ENCODE data around the gene CCDC71. TPM values are rescaled to one million over a fixed set of nuclear protein-coding genes. Genes with fewer than 3 reads are reported as not detected.
A peak's percentile ranks its signal among the peaks of the same experiment; 100 is the strongest.

Gene CCDC71
- polyA plus RNA-seq, 3 donors: 1.0 to 11.2 (median 1.2) TPM

- WGBS (ENCODE audit: insufficient coverage): 68% methylated on average over 6 of the region's 17 CpGs
- H3K27ac Mint-ChIP-seq: peak overlapping the region; percentile 78 to 92 (median 87)
- Histone ChIP-seq H3K27ac (ENCODE audit: low read depth in 1 of 2, low read length in 2 of 2) (peak overlapping the region; percentile 93 to 95), H3K9ac (ENCODE audit: insufficient read depth, low read length, poor library complexity, severe bottlenecking) (peak overlapping the region; percentile 97), H3K4me3 (replicated peaks in 1 of 3; ENCODE audit: low read depth in 2 of 3, low read length in 3 of 3) (peak overlapping the region; percentile 73 to 97 (median 91)), H3K9me3 (replicated peaks in 1 of 2; ENCODE audit: control insufficient read depth in 1 of 2, insufficient read depth in 1 of 2, low read length in 2 of 2) (no peaks in the 10 kb centered on the region), H2AFZ (ENCODE audit: insufficient read depth, low read depth, low read length, poor library complexity, severe bottlenecking) (peak overlapping the region; percentile 87), H3K79me2 (ENCODE audit: insufficient read depth, low read length) (peaks cover 27% of the 10 kb centered on the region), H3K4me2 (replicated peaks; ENCODE audit: extremely low read depth, low read length, poor library complexity, severe bottlenecking) (peak overlapping the region; percentile 87), H4K20me1 (ENCODE audit: insufficient read depth, low read length) (peaks cover 8% of the 10 kb centered on the region), H3K4me1 (ENCODE audit: control insufficient read depth in 1 of 2, insufficient read depth in 2 of 2, low read length in 2 of 2) (peaks cover 16 to 23% of the 10 kb centered on the region in 2 donors), H3K36me3 (replicated peaks in 1 of 2; ENCODE audit: control insufficient read depth in 1 of 2, insufficient read depth in 2 of 2, low read length in 2 of 2) (peaks cover 29 to 32% of the 10 kb centered on the region in 2 donors), H3K27me3 (ENCODE audit: control insufficient read depth in 2 of 2, insufficient read depth in 2 of 2, low read length in 2 of 2) (no peaks in the 10 kb centered on the region)
- no peaks in the 10 kb centered on the region for H3K27me3 Mint-ChIP-seq (ENCODE audit: low read depth in 3 of 3)
- peaks cover 21 to 26% of the 10 kb centered on the region in 2 donors for H3K36me3 Mint-ChIP-seq
- intact Hi-C loops (cut with micrococcal nuclease): no loop called here
- DNase-seq: no peak
- H3K9me3 Mint-ChIP-seq: peaks cover 0 to 2% (median 0%) of the 10 kb centered on the region in 7 donors
- peak overlapping the region; percentile 42 to 81 for H3K4me3 Mint-ChIP-seq
- peaks cover 11% of the 10 kb centered on the region for H3K4me1 Mint-ChIP-seq
- no peak for TF ChIP-seq CTCF (IDR thresholded peaks at IDR 0.05)
Measured at GRCh38 chr3:49121132-49121736, 44.9 kb downstream of the CCDC71 start.

DNA sequence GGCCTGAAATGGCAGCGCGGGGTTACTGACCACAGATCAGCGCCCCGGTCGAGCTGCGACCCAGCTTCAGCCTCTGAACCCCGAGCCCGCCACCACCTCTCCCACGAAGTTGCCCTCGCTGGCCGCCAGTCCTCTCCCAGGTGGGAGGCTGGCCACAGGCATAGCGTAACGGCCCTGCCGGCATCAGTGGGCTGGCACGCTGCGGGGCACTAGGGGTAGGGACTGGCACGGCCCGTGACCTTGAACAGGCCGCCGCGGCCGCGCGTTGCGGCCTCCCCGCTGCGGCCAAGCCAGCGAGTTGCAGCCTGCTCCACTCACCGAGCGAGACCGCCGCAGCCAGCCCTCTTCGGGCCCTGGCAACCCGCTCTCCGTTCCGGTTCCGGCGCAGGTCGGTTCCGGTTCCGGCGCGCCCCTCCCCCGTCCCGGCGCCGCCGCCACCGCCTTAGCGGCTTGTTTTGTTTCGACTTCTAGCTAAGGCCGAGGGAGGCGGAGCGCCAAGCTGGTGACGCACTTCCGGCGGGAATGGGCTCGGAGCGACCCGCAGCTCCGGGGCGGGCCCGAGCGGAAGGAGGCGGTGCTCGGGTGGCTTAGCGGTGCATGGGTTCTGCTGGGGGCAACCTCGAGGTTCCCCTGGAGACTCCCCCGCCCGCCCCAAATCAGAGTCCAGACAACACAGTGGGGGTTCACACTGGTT, 45.5 kb downstream of the CCDC71 start, which contains the start of gene USP19:
USP19 (minus strand) TSS at position 386 of the 694 bp plus-strand sequence. CDS start 1,678 bp downstream, outside the sequence.
- peak within 1 kb of the TSS; percentile 93 to 95 for H3K27ac ChIP-seq (ENCODE audit: low read depth in 1 of 2, low read length in 2 of 2)
- intact Hi-C loops (cut with micrococcal nuclease): no loop called here

More for the DNA sequence above, 45.5 kb downstream of the CCDC71 start, which contains the start of gene USP19:
- Histone ChIP-seq H3K79me2 (ENCODE audit: insufficient read depth, low read length) (peaks cover 27% of the 10 kb centered on the region), H3K4me2 (replicated peaks; ENCODE audit: extremely low read depth, low read length, poor library complexity, severe bottlenecking) (peak within 1 kb of the TSS; percentile 87), H4K20me1 (ENCODE audit: insufficient read depth, low read length) (peaks cover 8% of the 10 kb centered on the region), H3K36me3 (replicated peaks in 1 of 2; ENCODE audit: control insufficient read depth in 1 of 2, insufficient read depth in 2 of 2, low read length in 2 of 2) (peaks cover 35 to 38% of the 10 kb centered on the region in 2 donors), H3K27me3 (ENCODE audit: control insufficient read depth in 2 of 2, insufficient read depth in 2 of 2, low read length in 2 of 2) (no peaks in the 10 kb centered on the region), H3K4me3 (replicated peaks in 1 of 3; ENCODE audit: low read depth in 2 of 3, low read length in 3 of 3) (peak within 1 kb of the TSS; percentile 73 to 97 (median 91)), H3K4me1 (ENCODE audit: control insufficient read depth in 1 of 2, insufficient read depth in 2 of 2, low read length in 2 of 2) (peaks cover 16 to 23% of the 10 kb centered on the region in 2 donors), H2AFZ (ENCODE audit: insufficient read depth, low read depth, low read length, poor library complexity, severe bottlenecking) (peak within 1 kb of the TSS; percentile 87), H3K9me3 (replicated peaks in 1 of 2; ENCODE audit: control insufficient read depth in 1 of 2, insufficient read depth in 1 of 2, low read length in 2 of 2) (no peaks in the 10 kb centered on the region), H3K9ac (ENCODE audit: insufficient read depth, low read length, poor library complexity, severe bottlenecking) (peak within 1 kb of the TSS; percentile 97)
- H3K36me3 Mint-ChIP-seq: peaks cover 27 to 33% of the 10 kb centered on the region in 2 donors
- DNase-seq: peak; percentile 91 to 93 (median 93)
- H3K27me3 Mint-ChIP-seq (ENCODE audit: low read depth in 3 of 3): no peaks in the 10 kb centered on the region
- peaks cover 11% of the 10 kb centered on the region for H3K4me1 Mint-ChIP-seq
- H3K4me3 Mint-ChIP-seq: peak within 1 kb of the TSS; percentile 81 to 88
- under 1% methylated on average over 68 of the region's 70 CpGs for WGBS (ENCODE audit: insufficient coverage)
- H3K27ac Mint-ChIP-seq: peak within 1 kb of the TSS; percentile 85 to 94 (median 92)
- peaks cover 0 to 2% (median 0%) of the 10 kb centered on the region in 7 donors for H3K9me3 Mint-ChIP-seq
- no peak for TF ChIP-seq CTCF (IDR thresholded peaks at IDR 0.05)

Data from CD14-positive monocyte (primary cell).